Measurements from ENCODE around the gene THBD.

DNA sequence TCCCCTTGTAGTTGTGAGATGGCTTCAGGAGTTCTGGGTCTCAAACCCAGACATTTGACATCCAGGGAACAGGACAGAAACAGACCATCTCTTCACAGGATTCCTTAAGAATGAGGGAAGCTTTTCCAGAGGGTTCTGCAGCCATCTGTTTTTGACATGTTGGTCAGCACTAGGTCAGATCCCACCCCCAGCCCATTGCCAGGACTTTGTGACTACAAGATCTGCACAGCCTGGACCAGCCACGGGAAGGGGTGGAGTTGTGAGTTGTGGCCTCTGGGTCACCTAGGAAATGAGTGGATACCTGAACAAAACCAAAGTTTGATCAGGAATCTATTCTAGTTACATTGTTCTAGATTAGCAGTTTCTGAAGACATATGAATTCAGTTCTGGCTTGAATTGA lies 53.5 kb downstream of the THBD start:
- TF ChIP-seq EP300 (IDR thresholded peaks at IDR 0.05) = no peak
- TF ChIP-seq, protein P1, sequence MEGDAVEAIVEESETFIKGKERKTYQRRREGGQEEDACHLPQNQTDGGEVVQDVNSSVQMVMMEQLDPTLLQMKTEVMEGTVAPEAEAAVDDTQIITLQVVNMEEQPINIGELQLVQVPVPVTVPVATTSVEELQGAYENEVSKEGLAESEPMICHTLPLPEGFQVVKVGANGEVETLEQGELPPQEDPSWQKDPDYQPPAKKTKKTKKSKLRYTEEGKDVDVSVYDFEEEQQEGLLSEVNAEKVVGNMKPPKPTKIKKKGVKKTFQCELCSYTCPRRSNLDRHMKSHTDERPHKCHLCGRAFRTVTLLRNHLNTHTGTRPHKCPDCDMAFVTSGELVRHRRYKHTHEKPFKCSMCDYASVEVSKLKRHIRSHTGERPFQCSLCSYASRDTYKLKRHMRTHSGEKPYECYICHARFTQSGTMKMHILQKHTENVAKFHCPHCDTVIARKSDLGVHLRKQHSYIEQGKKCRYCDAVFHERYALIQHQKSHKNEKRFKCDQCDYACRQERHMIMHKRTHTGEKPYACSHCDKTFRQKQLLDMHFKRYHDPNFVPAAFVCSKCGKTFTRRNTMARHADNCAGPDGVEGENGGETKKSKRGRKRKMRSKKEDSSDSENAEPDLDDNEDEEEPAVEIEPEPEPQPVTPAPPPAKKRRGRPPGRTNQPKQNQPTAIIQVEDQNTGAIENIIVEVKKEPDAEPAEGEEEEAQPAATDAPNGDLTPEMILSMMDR (IDR thresholded peaks at IDR 0.05) = no peak
- TF ChIP-seq POLR2A (IDR thresholded peaks at IDR 0.05) = no peak
